K562 (cell line): ENCODE data around the gene SPINT1. TPM values are rescaled to one million over a fixed set of nuclear protein-coding genes. Genes with fewer than 3 reads are reported as not detected.
A peak's percentile ranks its signal among the peaks of the same experiment; 100 is the strongest.

Experiments
- FOS ChIP-seq: IDR thresholded peaks from 3 replicates; pipeline ENCODE4 v1.6.1; 2011; ENCODE audit not compliant: insufficient read length; ENCODE audit errors: extremely low read depth
- GABPB1 ChIP-seq: sonication (generic); formaldehyde crosslinking; IDR thresholded peaks from 2 replicates; pipeline ENCODE4 v1.8.0; 2022; ENCODE audit warnings: mild to moderate bottlenecking, missing genetic modification reagents
- POLR2A ChIP-seq: fragments of 450-650 bp; conservative IDR thresholded peaks from 2 replicates; pipeline ENCODE4 v1.6.1; 2016
- POLR2G ChIP-seq: fragments of 200-400 bp; formaldehyde crosslinking; IDR thresholded peaks from 2 replicates; pipeline ENCODE4 v1.6.1; 2017; ENCODE audit warnings: low read depth, mild to moderate bottlenecking, antibody characterized with exemption, low read length, moderate library complexity
- PTBP1 ChIP-seq: fragments of 200-400 bp; formaldehyde crosslinking; IDR thresholded peaks from 2 replicates; pipeline ENCODE4 v1.6.1; 2017; ENCODE audit warnings: low read depth, low read length
- RB1 ChIP-seq: fragments of 450-650 bp; IDR thresholded peaks from 2 replicates; pipeline ENCODE4 v1.6.1; 2017; ENCODE audit warnings: low read depth, mild to moderate bottlenecking
- SMC3 ChIP-seq: conservative IDR thresholded peaks from 2 replicates; pipeline ENCODE4 v1.6.1; 2011; ENCODE audit warnings: low read depth, low read length, improper control_type of control experiment; ENCODE audit not compliant: insufficient read depth
- TRIM28 ChIP-seq: fragments of 450-650 bp; IDR thresholded peaks from 2 replicates; pipeline ENCODE4 v1.6.1; 2017
- XRCC5 ChIP-seq: fragments of 200-400 bp; formaldehyde crosslinking; IDR thresholded peaks from 2 replicates; pipeline ENCODE4 v1.6.1; 2017; ENCODE audit warnings: low read depth, mild to moderate bottlenecking, low read length
- ZNF239 ChIP-seq: fragments of 250-450 bp; sonication (Bioruptor Pico); IDR thresholded peaks from 2 replicates; pipeline ENCODE4 v1.4.0; 2020; ENCODE audit warnings: mild to moderate bottlenecking
- polyA plus RNA-seq, 8 experiments: library from polyadenylated mRNA; depleted of rRNA in 4 of 8; stranded (reverse) in 5 of 8; unstranded in 3 of 8; fragments of >200 nt; fragmentation: Nextera tagmentation in 2 of 8; fragmentation: Illumina TruSeq in 1 of 8; extraction: Ambion mirVana in 2 of 8; extraction: Trizol in 1 of 8; gene quantifications; 2 replicates each; pipeline versions ENCODE4 v1.2.1 to v1.2.3, GENCODE V29; 2011 to 2014; ENCODE audit warnings: inconsistent platforms in 1 of 8, missing spikeins in 1 of 8
- total RNA-seq, 7 experiments: library from RNA; depleted of rRNA in 6 of 7; stranded (reverse); fragments of >200 nt in 6 of 7; fragmentation: Illumina TruSeq in 2 of 7; extraction: Trizol in 2 of 7; gene quantifications; 2 replicates each; pipeline versions ENCODE4 v1.2.1 to v1.2.3, GENCODE V29; 2011 to 2021; ENCODE audit warnings: low replicate concordance in 1 of 7
- TF ChIP-seq, protein P1 (sequence below), 2 experiments: fragments of 450-650 bp; formaldehyde crosslinking in 1 of 2; IDR thresholded peaks; 2 replicates each; pipeline versions ENCODE4 v1.4.0 to v1.6.1; 2014 to 2020; ENCODE audit warnings: mild to moderate bottlenecking in 2 of 2, borderline replicate concordance in 1 of 2, low read depth in 1 of 2
- TF ChIP-seq, protein P2 (sequence below): fragments of 250-450 bp; sonication (Bioruptor Pico); IDR thresholded peaks from 2 replicates; pipeline ENCODE4 v1.5.0; 2021
- TF ChIP-seq, protein P3 (sequence below): fragments of 200-800 bp; sonication (Bioruptor generic); IDR thresholded peaks from 2 replicates; pipeline ENCODE4 v1.6.1; 2017; ENCODE audit warnings: missing genetic modification characterization, missing compliant biosample characterization
- TF ChIP-seq, protein P4 (sequence below): sonication (generic); formaldehyde crosslinking; IDR thresholded peaks from 2 replicates; pipeline ENCODE4 v1.9.0; 2022; ENCODE audit warnings: mild to moderate bottlenecking, missing genetic modification reagents
- TF ChIP-seq, protein P5 (sequence below): fragments of 250-450 bp; sonication (Bioruptor Pico); IDR thresholded peaks from 2 replicates; pipeline ENCODE4 v1.9.0; 2021; ENCODE audit warnings: mild to moderate bottlenecking

Gene SPINT1
- total and polyA plus RNA-seq, 9 of the 15 experiments (the other 6 are each of a cell fraction or from before 2014, with no cell fraction given), result 0.78 to 4.5 (median 1.5) TPM

DNA sequence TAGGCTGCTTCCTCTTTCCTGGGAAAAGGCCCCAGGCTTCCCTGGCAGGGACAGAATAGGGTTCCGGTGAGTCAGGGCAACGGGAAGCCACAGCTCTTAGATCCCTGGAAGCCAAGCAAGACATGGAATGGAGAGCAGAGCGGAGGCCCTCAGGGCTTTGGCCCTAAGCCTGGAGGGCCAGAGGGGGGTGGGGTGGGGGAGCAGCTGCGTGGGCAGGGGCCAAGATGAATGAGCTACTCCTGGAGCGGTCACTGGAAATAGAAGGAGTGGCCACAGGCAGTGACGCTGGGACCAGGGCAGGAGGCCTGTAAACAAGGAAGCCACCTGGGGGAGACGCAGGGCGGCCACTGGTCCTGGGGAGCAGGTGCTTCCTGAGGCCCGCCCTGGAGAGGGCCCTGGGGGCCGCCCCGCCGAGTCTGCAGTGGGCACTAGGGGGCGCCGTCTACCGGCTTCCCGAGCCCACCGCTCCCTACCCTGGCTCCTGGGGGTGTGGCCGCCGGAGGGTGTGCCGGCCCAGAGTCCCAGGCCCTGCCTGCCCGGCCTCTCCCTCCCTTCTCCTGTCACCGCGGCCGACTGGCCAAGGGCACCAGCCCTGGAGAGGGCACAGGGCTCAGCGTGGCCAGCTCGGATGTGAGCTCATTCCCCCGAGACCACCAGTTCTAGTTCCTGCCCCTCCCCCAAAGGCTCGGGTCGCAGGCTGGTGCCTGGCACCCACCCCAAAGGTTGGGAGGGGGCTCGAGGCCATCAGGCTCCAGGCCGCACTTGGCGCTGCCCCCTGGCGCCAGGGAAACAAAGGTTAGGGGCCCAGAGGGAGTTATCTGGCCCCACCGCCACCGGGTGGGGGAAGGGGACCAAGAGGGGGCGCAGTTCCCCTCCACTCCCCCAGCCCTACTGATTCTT is 62.5 kb downstream of the SPINT1 start (continued):
- TF ChIP-seq, protein P1, sequence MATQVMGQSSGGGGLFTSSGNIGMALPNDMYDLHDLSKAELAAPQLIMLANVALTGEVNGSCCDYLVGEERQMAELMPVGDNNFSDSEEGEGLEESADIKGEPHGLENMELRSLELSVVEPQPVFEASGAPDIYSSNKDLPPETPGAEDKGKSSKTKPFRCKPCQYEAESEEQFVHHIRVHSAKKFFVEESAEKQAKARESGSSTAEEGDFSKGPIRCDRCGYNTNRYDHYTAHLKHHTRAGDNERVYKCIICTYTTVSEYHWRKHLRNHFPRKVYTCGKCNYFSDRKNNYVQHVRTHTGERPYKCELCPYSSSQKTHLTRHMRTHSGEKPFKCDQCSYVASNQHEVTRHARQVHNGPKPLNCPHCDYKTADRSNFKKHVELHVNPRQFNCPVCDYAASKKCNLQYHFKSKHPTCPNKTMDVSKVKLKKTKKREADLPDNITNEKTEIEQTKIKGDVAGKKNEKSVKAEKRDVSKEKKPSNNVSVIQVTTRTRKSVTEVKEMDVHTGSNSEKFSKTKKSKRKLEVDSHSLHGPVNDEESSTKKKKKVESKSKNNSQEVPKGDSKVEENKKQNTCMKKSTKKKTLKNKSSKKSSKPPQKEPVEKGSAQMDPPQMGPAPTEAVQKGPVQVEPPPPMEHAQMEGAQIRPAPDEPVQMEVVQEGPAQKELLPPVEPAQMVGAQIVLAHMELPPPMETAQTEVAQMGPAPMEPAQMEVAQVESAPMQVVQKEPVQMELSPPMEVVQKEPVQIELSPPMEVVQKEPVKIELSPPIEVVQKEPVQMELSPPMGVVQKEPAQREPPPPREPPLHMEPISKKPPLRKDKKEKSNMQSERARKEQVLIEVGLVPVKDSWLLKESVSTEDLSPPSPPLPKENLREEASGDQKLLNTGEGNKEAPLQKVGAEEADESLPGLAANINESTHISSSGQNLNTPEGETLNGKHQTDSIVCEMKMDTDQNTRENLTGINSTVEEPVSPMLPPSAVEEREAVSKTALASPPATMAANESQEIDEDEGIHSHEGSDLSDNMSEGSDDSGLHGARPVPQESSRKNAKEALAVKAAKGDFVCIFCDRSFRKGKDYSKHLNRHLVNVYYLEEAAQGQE (IDR thresholded peaks at IDR 0.05; ENCODE audit: borderline replicate concordance), result peak; percentile 78; the same call in 1 of the 2 replicates
- TF ChIP-seq, protein P1 (CRISPR knock-in tag; IDR thresholded peaks at IDR 0.05; ENCODE audit: low read depth), result 0 out of 2 replicates have a peak, but pooled peaks have one; percentile 18
- TF ChIP-seq RB1 (peak; percentile 94), POLR2G (peak; percentile 72), XRCC5 (peak; percentile 57; the same call in 1 of the 2 replicates), FOS (no peak), POLR2A (0 out of 2 replicates have a peak, but pooled peaks have one; percentile 32), GABPB1 (CRISPR knock-in tag) (0 out of 2 replicates have a peak, but pooled peaks have one; percentile 6), PTBP1 (no peak), ZNF239 (no peak), TRIM28 (peak; percentile 44; the same call in 1 of the 2 replicates), SMC3 (peak; percentile 91)
- TF ChIP-seq, protein P2, sequence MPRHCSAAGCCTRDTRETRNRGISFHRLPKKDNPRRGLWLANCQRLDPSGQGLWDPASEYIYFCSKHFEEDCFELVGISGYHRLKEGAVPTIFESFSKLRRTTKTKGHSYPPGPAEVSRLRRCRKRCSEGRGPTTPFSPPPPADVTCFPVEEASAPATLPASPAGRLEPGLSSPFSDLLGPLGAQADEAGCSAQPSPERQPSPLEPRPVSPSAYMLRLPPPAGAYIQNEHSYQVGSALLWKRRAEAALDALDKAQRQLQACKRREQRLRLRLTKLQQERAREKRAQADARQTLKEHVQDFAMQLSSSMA, result 0 out of 2 replicates have a peak, but pooled peaks have one; percentile 30
- TF ChIP-seq, protein P3, sequence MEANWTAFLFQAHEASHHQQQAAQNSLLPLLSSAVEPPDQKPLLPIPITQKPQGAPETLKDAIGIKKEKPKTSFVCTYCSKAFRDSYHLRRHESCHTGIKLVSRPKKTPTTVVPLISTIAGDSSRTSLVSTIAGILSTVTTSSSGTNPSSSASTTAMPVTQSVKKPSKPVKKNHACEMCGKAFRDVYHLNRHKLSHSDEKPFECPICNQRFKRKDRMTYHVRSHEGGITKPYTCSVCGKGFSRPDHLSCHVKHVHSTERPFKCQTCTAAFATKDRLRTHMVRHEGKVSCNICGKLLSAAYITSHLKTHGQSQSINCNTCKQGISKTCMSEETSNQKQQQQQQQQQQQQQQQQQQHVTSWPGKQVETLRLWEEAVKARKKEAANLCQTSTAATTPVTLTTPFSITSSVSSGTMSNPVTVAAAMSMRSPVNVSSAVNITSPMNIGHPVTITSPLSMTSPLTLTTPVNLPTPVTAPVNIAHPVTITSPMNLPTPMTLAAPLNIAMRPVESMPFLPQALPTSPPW (CRISPR knock-in tag), result peak; percentile 63
- TF ChIP-seq, protein P4, sequence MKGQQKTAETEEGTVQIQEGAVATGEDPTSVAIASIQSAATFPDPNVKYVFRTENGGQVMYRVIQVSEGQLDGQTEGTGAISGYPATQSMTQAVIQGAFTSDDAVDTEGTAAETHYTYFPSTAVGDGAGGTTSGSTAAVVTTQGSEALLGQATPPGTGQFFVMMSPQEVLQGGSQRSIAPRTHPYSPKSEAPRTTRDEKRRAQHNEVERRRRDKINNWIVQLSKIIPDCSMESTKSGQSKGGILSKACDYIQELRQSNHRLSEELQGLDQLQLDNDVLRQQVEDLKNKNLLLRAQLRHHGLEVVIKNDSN (CRISPR knock-in tag), result peak; percentile 15; the same call in 1 of the 2 replicates
- TF ChIP-seq, protein P5, sequence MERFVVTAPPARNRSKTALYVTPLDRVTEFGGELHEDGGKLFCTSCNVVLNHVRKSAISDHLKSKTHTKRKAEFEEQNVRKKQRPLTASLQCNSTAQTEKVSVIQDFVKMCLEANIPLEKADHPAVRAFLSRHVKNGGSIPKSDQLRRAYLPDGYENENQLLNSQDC (CRISPR knock-in tag), result no peak
